GM19372 (cell line): Measurements from ENCODE around the gene EMILIN3.

Experiments
- ATAC-seq: cut with Tn5 transposase; IDR thresholded peaks from one replicate; pipeline ENCODE4 v1.9.1; 2021; ENCODE audit warnings: mild to moderate bottlenecking, low read depth, moderate library complexity; ENCODE audit not compliant: unreplicated experiment

EMILIN3 gene

GRCh38 chr20:41392871-41393704, 26.5 kb upstream of the EMILIN3 start:
- ATAC-seq = no peak

- no peak for ATAC-seq
These were observed 25.7 kb upstream of the EMILIN3 start for GRCh38 chr20:41392295-41392694.

GRCh38 chr20:41391587-41392001, 25.0 kb upstream of the EMILIN3 start:
- no peak for ATAC-seq

- ATAC-seq = no peak
These were observed 24.3 kb upstream of the EMILIN3 start for GRCh38 chr20:41390889-41391288.

GRCh38 chr20:41387444-41387851, 20.8 kb upstream of the EMILIN3 start:
- ATAC-seq = no peak

GRCh38 chr20:41386502-41387427, 20.1 kb upstream of the EMILIN3 start:
- ATAC-seq = no peak

GRCh38 chr20:41382791-41383305, 16.2 kb upstream of the EMILIN3 start:
- ATAC-seq = no peak

DNA sequence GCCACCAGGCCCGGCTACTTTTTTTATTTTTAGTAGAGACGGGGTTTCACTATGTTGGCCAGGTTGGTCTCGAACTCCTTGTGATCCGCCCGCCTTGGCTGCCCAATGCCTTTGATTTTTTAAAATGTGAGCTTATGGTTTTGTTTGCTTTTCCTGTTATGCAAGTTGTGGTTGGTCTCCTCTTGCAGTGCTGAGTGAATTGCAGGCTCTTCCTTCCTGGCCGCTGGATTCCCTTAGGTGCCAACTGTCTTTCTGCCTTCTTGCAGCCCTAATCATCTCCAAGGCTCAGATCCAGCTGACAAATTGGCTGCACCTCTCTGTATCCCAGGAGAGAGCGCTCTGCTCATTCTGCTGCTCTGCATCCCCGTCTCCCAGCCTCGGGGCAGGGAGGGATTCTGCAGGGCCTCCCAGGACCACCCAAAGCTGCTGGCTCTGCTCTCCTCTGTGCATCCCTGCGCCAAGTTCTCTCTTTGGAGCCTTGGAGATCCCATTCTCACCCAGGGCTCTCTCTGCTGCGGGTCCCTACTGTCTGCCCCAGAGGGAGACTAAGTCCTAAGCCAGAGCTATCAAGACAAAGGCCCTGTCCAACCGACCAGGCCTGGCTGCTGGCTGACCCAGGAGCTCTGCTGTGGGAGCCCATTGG, 14.1 kb upstream of the EMILIN3 start:
- no peak for ATAC-seq

GRCh38 chr20:41379551-41379950, 12.9 kb upstream of the EMILIN3 start:
- ATAC-seq = no peak

DNA sequence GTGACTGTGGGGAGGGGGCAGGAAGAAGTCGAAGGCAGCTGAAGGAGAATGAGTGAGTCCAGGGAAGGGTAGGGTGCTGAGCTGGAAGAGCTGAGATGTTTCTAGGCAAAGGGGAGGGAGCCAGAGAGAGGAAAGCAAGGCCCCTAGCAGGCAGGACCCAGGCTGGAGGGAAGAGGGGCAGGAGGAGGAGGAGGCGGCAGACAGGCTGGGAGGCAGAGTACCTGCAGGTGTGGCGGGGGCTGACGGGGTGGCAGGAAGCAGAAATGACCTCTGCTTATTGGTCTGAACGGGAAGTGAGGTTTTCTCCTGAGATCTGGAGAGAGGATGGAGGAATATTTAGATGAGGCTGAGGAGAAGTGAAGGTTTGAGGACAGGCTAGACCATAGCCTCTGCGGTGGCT, 10.7 kb upstream of the EMILIN3 start:
- ATAC-seq = no peak

GRCh38 chr20:41376349-41376748, 9.7 kb upstream of the EMILIN3 start:
- no peak for ATAC-seq

- ATAC-seq = no peak
These were observed 9.2 kb upstream of the EMILIN3 start for GRCh38 chr20:41375846-41376245.

DNA sequence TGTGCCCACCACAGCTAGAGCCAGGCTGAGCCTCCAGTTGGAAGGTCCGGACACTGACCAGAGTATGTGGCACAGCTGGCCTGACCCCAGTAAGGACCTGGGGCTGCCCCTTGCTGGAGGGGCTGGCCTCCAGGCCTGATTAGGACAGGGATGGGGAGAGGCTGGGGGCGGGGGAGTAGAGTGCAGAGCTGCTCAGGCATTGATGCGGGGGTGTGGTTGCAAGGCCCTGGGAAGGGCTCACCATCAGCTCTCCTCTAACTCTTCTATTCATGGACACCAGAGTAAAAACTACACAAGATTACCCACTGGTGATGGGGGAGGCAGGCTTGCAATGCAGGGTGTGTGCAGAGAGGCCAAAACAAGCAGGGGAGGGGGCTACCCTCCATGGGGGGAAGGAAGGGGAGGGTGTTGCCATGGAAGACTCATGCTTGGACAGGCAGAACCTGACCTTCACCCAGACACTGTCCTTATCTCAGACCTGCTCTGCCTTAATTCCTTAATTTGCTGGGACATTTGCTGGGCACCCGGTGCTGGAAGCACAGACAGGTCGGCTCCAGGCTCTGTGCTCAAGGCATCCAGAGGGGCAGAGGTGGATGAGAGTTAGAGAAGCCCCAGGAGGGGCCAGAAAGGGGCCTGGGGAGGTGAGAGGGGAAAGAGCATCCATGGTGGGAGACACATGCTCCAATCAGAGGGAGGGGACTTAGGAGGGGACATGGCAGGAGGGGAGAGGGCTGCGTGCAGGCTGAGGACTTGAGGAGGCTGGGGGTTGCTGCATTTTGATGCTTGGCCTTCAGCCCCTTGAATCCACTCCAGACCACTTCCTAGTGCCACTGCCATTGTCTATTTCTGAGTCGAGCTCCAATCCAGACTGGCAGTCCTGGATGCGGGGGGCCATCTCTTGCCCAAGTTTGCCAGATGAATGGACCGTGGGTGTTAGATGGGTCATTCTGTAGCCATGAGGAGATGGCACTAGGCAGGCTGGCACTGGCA, 7.6 kb upstream of the EMILIN3 start:
- ATAC-seq = no peak

- ATAC-seq = no peak
These were observed 6.7 kb upstream of the EMILIN3 start for GRCh38 chr20:41373251-41373783.

- no peak for ATAC-seq
These were observed 4.8 kb upstream of the EMILIN3 start for GRCh38 chr20:41371371-41371770.

DNA sequence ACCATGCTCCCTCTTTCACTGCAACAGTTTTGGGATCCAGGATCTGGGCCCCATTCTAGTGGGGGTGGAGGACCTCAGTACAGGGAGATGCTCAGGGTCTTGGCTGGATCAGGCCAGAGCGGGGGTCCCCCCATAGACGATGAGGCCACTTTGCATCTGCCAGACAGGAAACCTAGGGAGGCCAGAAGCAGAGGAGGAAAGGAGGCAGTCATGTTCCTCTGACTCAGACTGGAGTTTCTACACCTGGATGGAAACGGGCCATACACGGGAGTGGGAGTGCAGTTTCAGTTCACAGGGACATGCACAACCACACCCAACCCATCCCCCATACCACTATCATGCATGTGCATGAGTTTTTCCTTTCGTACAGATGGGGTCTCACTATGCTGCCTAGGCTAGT, 3.6 kb upstream of the EMILIN3 start:
- ATAC-seq = no peak

- no peak for ATAC-seq
These were observed 3.1 kb upstream of the EMILIN3 start for GRCh38 chr20:41369673-41370072.

DNA sequence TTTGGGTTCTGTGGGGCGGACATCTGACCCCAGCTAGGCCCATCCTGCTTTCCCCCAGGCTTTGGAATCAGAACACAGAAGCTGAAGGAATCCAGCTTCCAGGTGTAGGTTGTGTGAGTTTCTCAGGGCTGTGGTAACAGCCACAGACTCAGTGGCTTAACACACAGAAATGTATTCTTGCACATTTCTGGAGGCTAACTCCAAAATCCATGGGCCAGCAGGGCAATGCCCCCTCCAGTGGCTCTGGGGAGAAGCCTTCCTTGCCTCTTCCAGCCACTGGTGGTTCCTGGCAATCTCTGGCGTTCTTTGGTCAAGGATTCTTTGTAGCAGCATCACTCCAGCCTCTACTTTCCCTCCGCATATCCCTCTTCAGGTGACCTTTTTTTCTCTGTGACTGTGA, 1.3 kb upstream of the EMILIN3 start:
- no peak for ATAC-seq

GRCh38 chr20:41367393-41367695, 726 bp upstream of the EMILIN3 start:
- ATAC-seq = no peak
